DMS79 treated with DMSO at 0.1 percent for 48 hours (cell line): ENCODE results near the gene CALHM6.

Experiments used
- DNase-seq: peaks from one replicate; lab custom pipeline; 2025; lab: John Stamatoyannopoulos, UW

The CALHM6 gene

GRCh38 chr6:116461331-116461931, at the start of gene CALHM6:
CALHM6 (plus strand) TSS chr6:116461375; CDS start chr6:116461930, 555 bp downstream.
- no peak for DNase-seq

GRCh38 chr6:116412270-116412669, 48.9 kb upstream of the CALHM6 start:
- no peak for DNase-seq

DNA sequence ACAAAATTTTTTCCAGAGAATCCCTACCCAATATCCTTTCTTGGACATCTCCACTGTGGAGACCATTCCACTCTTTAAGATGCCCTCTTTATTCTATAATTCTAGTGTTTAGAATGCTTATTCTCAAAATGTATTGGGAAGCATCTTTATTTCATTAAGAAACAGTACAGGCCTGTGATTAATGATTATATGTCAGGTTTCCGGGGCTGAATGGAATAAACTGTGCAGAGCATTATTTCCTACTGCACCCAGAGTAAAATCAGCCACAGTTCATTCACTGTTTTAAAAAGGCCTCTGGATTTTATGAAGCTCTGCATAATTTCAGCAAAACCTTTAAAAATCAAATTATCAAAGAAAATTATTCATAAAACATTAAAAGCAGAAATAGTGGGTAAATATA, 47.8 kb upstream of the CALHM6 start:
- DNase-seq = no peak

DNA sequence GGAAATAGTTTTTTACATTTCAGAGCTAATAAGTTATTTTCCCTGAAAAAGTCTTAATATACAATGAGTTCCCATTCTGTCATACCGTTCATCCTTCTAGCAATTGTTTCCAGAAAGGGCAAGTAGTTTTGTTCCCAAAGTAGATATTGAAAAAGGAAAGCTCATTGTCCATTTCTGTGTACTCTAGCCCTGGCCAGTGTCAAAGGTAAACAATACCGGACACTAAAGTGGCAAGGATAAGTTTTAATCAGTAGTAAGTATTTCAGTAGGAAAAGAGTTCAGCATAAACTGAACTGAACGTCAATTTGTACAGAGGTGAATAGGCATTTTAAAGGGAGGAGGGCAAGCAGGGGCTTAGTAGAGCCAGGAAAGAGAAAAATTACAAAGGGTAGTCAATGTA, 43.5 kb upstream of the CALHM6 start:
- no peak for DNase-seq

- no peak for DNase-seq
Measured at GRCh38 chr6:116419069-116419786, 41.9 kb upstream of the CALHM6 start.

DNA sequence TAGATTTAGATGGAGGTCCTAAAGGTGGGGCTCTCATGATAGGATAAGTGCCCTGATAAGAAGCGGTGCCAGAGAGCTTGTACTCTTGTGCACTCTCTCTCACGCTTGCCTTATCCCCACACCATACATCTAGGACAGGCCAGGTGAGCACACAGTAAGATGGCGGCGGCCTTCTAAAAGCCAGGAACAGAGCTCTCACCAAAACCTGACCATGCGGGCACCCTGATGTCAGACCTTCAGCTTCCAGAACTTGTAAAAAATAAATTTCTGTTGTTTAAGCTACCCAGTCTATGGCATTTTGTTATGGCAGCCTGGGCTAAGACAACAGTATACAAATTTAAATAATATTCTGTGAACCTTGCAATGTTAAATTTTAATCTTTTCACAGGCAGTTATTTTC, 40.8 kb upstream of the CALHM6 start:
- no peak for DNase-seq

- no peak for DNase-seq
Measured at GRCh38 chr6:116422238-116422637, 38.9 kb upstream of the CALHM6 start.

- no peak for DNase-seq
Measured at GRCh38 chr6:116424001-116424400, 37.2 kb upstream of the CALHM6 start.

GRCh38 chr6:116426551-116426950, 34.6 kb upstream of the CALHM6 start:
- DNase-seq = no peak

DNA sequence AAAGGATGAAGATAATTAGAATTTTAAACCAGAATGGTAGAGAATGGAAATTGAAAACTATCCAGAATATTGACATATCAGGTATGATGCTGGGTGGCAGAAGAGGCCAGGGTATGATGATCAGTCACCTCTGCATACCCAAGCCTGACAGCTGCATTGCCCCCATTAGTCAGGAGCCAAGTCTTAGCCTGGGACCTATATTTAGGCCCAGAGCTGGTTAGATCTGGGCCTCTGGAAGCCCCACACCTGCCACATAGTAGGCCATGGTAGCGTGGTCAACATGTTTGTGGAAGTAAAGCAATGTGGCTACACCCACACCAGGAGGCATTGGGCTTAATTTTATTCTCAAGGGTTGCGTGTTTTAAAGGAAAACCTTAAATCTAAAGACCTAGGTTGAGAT, 32.1 kb upstream of the CALHM6 start:
- DNase-seq = no peak

DNA sequence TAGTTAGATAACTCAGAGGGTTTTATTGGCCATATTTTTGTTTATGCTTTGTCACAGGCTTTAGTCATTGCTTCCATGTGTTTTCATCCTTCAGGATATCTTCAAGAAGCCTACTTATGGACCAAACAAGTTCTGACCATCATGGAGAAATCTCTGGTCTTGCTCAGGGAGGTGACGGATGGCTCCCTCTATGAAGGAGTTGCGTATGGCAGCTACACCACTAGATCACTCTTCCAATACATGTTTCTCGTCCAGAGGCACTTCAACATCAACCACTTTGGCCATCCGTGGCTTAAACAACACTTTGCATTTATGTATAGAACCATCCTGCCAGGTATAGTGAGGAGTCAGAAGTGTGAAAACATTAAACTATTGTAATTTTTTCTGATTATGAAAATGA, 30.3 kb upstream of the CALHM6 start:
- DNase-seq = no peak

- DNase-seq = no peak
Measured at GRCh38 chr6:116431964-116432595, 29.1 kb upstream of the CALHM6 start.

DNA sequence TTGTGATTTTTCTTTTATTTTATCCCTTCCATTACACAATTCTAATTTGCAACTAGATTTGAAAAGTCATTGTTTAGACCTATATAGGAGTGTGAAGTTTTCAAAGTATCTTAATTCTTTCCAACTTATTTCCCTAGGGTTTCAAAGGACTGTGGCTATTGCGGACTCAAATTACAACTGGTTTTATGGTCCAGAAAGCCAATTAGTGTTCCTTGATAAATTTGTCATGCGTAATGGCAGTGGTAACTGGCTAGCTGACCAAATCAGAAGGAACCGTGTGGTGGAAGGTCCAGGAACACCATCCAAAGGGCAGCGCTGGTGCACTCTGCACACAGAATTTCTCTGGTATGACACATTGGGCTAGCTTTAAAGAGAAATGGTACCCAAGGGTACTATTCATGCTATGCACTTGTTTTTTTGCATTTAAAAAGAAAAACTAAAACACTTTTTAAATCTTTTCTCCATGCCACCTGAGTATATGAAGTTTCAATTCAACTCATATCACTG, 27.9 kb upstream of the CALHM6 start:
- no peak for DNase-seq

GRCh38 chr6:116434056-116434725, 27.0 kb upstream of the CALHM6 start:
- no peak for DNase-seq

GRCh38 chr6:116436586-116436985, 24.6 kb upstream of the CALHM6 start:
- no peak for DNase-seq

GRCh38 chr6:116437656-116438055, 23.5 kb upstream of the CALHM6 start:
- DNase-seq = no peak

GRCh38 chr6:116438590-116439448, 22.4 kb upstream of the CALHM6 start:
- DNase-seq = no peak

- no peak for DNase-seq
Measured at GRCh38 chr6:116439522-116440051, 21.6 kb upstream of the CALHM6 start.

GRCh38 chr6:116443105-116443504, 18.1 kb upstream of the CALHM6 start:
- DNase-seq = no peak

- no peak for DNase-seq
Measured at GRCh38 chr6:116444092-116444491, 17.1 kb upstream of the CALHM6 start.

- no peak for DNase-seq
Measured at GRCh38 chr6:116444575-116444974, 16.6 kb upstream of the CALHM6 start.
